Natural killer cell (primary cell): ENCODE data around the gene UMAD1. TPM values are rescaled to one million over a fixed set of nuclear protein-coding genes. Genes with fewer than 3 reads are reported as not detected.
"Not testable (repeated sequence)": the region's sequence is repeated elsewhere in the genome, so short reads cannot be mapped to it uniquely, and the experiment has no call there.

Experiments
- ATAC-seq, 3 donors: fragments of 150-1000 bp in 2 of 3; fragments of 200-7000 bp in 1 of 3; cut with Tn5 transposase; 1 replicate in 1 of 3; 2 replicates in 2 of 3; pipeline ENCODE4 v1.10.0; 2021; ENCODE audit warnings: mild to moderate bottlenecking in 2 of 3, moderate library complexity in 2 of 3
- DNase-seq, 2 donors: peaks; one replicate each; pipeline versions ENCODE4 v3.0.0 to v3.0.0-alpha.2; 2013 to 2021; ENCODE audit warnings: mixed read lengths in 1 of 2
- H3K27ac ChIP-seq: one replicate; pipeline ENCODE4 v1.5.1; 2013; ENCODE audit warnings: mild to moderate bottlenecking, low read length
- H3K27me3 ChIP-seq: one replicate; pipeline ENCODE4 v1.6.1; 2013; ENCODE audit warnings: low read length; ENCODE audit not compliant: control insufficient read depth, insufficient read depth
- H3K36me3 ChIP-seq: one replicate; pipeline ENCODE4 v1.6.1; 2013; ENCODE audit warnings: low read length; ENCODE audit not compliant: control insufficient read depth, insufficient read depth
- H3K4me1 ChIP-seq: one replicate; pipeline ENCODE4 v1.6.1; 2013; ENCODE audit warnings: low read length; ENCODE audit not compliant: control insufficient read depth, insufficient read depth
- H3K4me3 ChIP-seq: one replicate; pipeline ENCODE4 v1.5.1; 2013; ENCODE audit warnings: low read length
- H3K9me3 ChIP-seq: one replicate; pipeline ENCODE4 v1.6.1; 2013; ENCODE audit warnings: low read length; ENCODE audit not compliant: control insufficient read depth, insufficient read depth
- H3K27ac Mint-ChIP-seq, 2 donors: one replicate each; pipeline ENCODE4 v1.8.0; 2022; ENCODE audit warnings: mild to moderate bottlenecking in 2 of 2, mixed read lengths in 2 of 2, moderate library complexity in 1 of 2
- H3K27me3 Mint-ChIP-seq, 2 donors: one replicate each; pipeline ENCODE4 v1.8.0; 2022; ENCODE audit warnings: low read depth in 2 of 2, mixed read lengths in 2 of 2
- H3K36me3 Mint-ChIP-seq: one replicate; pipeline ENCODE4 v1.8.0; 2022; ENCODE audit warnings: mixed read lengths
- H3K4me1 Mint-ChIP-seq, 2 donors: one replicate each; pipeline ENCODE4 v1.8.0; 2022; ENCODE audit warnings: mixed read lengths in 2 of 2
- H3K4me3 Mint-ChIP-seq: one replicate; pipeline ENCODE4 v1.8.0; 2022; ENCODE audit warnings: mild to moderate bottlenecking, moderate library complexity, mixed read lengths
- H3K9me3 Mint-ChIP-seq, 2 donors: one replicate each; pipeline ENCODE4 v1.8.0; 2022; ENCODE audit warnings: mixed read lengths in 2 of 2
- WGBS: methylation state at CpG from one replicate; pipeline ENCODE4 v1.1.7; 2013; ENCODE audit warnings: missing lambda C conversion rate; ENCODE audit not compliant: insufficient coverage; 5-methylcytosine and 5-hydroxymethylcytosine counted together
- intact Hi-C: fragments of 100-400 bp; cut with micrococcal nuclease; formaldehyde crosslinking; loops from one replicate; pipeline ENCODE4 v1.14.2; 2022
- total RNA-seq, 4 donors: library from RNA; stranded (reverse); fragments of 120-200 nt in 1 of 4; gene quantifications; one replicate each; pipeline versions ENCODE4 v1.2.3 to v1.2.4, GENCODE V29; 2013 to 2022
- TF ChIP-seq, protein P1 (sequence below): fragments of 200-600 bp; IDR thresholded peaks from one replicate; pipeline ENCODE4 v1.8.0; 2022; ENCODE audit warnings: antibody characterized with exemption

UMAD1 gene
- total RNA-seq, 3 donors from 2014 or later (not counting 1 experiment from before 2014, with no cell fraction given) = 12.3 to 16.5 (median 14.6) TPM

DNA sequence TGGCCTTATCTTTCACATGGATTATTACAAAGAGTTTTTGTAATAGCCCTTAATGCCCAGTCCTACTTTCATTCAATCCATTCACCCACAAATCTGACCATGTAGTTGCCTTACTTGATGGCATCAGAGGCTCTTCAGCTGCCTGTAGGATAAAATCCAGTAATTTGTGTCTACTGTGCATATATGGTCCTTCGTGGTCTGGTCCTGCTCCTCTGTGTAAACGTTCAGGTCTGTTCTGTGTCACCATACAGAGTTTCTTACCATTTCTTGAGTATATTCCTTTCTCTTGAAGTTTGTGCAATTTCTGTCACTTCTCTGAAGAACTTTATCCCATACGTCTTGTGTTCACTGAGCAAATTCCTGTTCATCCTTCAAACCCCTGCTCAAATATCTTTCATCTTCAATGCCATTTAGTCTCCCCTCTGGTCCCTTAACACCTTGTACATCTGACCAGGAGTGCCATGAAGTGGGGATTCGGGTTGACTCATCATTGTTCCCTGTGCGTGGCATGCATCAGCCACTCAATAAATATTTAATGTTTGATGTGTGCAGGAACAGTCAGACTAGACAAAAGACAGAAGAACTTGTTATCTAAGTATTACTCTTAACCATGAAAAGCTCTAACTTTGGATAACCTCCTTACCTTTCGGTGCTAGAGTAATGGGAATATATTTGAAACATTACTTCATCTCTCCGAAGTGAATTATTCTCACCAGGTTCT lies 176.4 kb downstream of the UMAD1 start:
- peak overlapping the region; percentile 58 for H3K4me3 Mint-ChIP-seq
- H3K36me3 Mint-ChIP-seq = no peaks in the 10 kb centered on the region
- DNase-seq = peak in 1 of 2 donors; percentile 8
- no peak for ATAC-seq
- Histone ChIP-seq H3K27me3 (no peaks in the 10 kb centered on the region), H3K27ac (no peak overlapping the region), H3K36me3 (no peaks in the 10 kb centered on the region), H3K4me3 (no peak overlapping the region), H3K4me1 (peaks cover 21% of the 10 kb centered on the region), H3K9me3 (no peaks in the 10 kb centered on the region)
- H3K27me3 Mint-ChIP-seq = no peaks in the 10 kb centered on the region
- H3K4me1 Mint-ChIP-seq = peaks cover 45% of the 10 kb centered on the region in 2 donors
- peak overlapping the region; percentile 77 to 81 for H3K27ac Mint-ChIP-seq
- intact Hi-C loops = no loop called here
- no peaks in the 10 kb centered on the region for H3K9me3 Mint-ChIP-seq
- TF ChIP-seq, protein P1, sequence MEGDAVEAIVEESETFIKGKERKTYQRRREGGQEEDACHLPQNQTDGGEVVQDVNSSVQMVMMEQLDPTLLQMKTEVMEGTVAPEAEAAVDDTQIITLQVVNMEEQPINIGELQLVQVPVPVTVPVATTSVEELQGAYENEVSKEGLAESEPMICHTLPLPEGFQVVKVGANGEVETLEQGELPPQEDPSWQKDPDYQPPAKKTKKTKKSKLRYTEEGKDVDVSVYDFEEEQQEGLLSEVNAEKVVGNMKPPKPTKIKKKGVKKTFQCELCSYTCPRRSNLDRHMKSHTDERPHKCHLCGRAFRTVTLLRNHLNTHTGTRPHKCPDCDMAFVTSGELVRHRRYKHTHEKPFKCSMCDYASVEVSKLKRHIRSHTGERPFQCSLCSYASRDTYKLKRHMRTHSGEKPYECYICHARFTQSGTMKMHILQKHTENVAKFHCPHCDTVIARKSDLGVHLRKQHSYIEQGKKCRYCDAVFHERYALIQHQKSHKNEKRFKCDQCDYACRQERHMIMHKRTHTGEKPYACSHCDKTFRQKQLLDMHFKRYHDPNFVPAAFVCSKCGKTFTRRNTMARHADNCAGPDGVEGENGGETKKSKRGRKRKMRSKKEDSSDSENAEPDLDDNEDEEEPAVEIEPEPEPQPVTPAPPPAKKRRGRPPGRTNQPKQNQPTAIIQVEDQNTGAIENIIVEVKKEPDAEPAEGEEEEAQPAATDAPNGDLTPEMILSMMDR = no peak
- 77% methylated on average over 5 of the region's 7 CpGs for WGBS

GRCh38 chr7:7817748-7818147 lies 177.2 kb downstream of the UMAD1 start:
- Mint-ChIP-seq H3K4me1 (peaks cover 45% of the 10 kb centered on the region in 2 donors), H3K9me3 (no peaks in the 10 kb centered on the region), H3K36me3 (no peaks in the 10 kb centered on the region), H3K4me3 (peak overlapping the region; percentile 30), H3K27ac (peak overlapping the region; percentile 77 to 81), H3K27me3 (no peaks in the 10 kb centered on the region)
- WGBS = 61% methylated on average over 2 of the region's 2 CpGs
- no peak overlapping the region for H3K4me3 ChIP-seq
- TF ChIP-seq, protein P1 = no peak
- no peaks in the 10 kb centered on the region for H3K36me3 ChIP-seq
- ATAC-seq (peak; percentile 26 to 39 (median 34)), DNase-seq (peak in 1 of 2 donors; percentile 13)
- intact Hi-C loops = no loop called here
- H3K27ac ChIP-seq = no peak overlapping the region
- H3K27me3 ChIP-seq = no peaks in the 10 kb centered on the region
- peaks cover 21% of the 10 kb centered on the region for H3K4me1 ChIP-seq
- H3K9me3 ChIP-seq = no peaks in the 10 kb centered on the region

- 91% methylated on average over 1 of the region's 2 CpGs for WGBS
- peaks cover 21% of the 10 kb centered on the region for H3K4me1 ChIP-seq
- intact Hi-C loops, H3K27me3 ChIP-seq, H3K9me3 Mint-ChIP-seq, H3K36me3 ChIP-seq, H3K27me3 Mint-ChIP-seq, H3K4me3 ChIP-seq, H3K9me3 ChIP-seq, H3K36me3 Mint-ChIP-seq, ATAC-seq, DNase-seq, H3K4me3 Mint-ChIP-seq, H3K27ac ChIP-seq: not testable (repeated sequence)
- Mint-ChIP-seq H3K27ac (peak overlapping the region; percentile 77 to 81), H3K4me1 (peaks cover 45% of the 10 kb centered on the region in 2 donors)
These were observed 177.6 kb downstream of the UMAD1 start for GRCh38 chr7:7818179-7818578.

DNA sequence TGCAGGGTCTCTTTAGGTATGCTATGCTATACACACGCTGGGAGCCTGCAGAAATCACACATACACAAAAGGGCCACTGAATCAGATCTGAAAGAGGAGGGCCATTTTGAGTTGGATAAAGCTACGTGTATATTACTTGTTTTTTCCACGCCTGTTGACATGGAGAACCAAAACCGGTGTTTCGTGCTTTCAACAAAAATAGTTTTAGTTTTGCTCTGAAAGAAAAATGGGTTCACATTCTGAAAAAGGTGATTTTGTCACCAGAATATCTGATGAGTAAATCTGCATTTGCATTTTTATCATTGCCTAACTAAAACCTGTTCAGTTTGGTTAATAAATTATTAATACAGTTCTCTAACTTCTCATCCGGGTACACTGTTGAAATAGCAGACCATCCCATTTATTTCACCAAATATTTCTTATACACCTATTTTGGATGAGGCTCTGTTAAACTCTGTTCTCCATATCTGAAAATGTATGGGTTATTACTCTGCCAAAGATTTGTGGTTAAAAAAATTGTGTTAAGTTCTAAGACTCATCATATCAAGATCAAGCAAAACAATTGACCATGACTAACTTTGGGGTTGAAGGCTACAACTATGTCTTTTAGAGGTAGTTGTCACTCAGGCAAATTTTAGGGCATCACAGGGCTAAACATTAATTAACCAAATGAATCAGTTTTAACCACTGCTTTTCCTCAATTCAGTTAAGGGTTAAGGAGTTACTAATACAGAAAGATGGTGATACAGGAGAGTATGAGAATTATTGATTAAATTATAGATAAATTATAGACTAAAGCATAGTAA lies 179.1 kb downstream of the UMAD1 start:
- H3K4me1 ChIP-seq = peaks cover 19% of the 10 kb centered on the region
- TF ChIP-seq, protein P1 = no peak
- peaks cover 42 to 43% of the 10 kb centered on the region in 2 donors for H3K4me1 Mint-ChIP-seq
- no peak for DNase-seq
- no peak for ATAC-seq
- no peaks in the 10 kb centered on the region for H3K36me3 ChIP-seq
- no peak overlapping the region for H3K4me3 ChIP-seq
- H3K9me3 ChIP-seq = no peaks in the 10 kb centered on the region
- H3K9me3 Mint-ChIP-seq = no peaks in the 10 kb centered on the region
- no peaks in the 10 kb centered on the region for H3K27me3 ChIP-seq
- no peaks in the 10 kb centered on the region for H3K27me3 Mint-ChIP-seq
- no peaks in the 10 kb centered on the region for H3K36me3 Mint-ChIP-seq
- H3K4me3 Mint-ChIP-seq = no peak overlapping the region
- intact Hi-C loops = no loop called here
- H3K27ac Mint-ChIP-seq = no peak overlapping the region
- 59% methylated on average over 4 of the region's 6 CpGs for WGBS
- no peak overlapping the region for H3K27ac ChIP-seq
